Measurements from ENCODE around the gene GALNTL6. TPM values are rescaled to one million over a fixed set of nuclear protein-coding genes. Genes with fewer than 3 reads are reported as not detected.

Gene GALNTL6
- total RNA-seq, 4 donors from 2014 or later: 0.26 to 4.0 (median 1.5) TPM; not detected in 1

DNA sequence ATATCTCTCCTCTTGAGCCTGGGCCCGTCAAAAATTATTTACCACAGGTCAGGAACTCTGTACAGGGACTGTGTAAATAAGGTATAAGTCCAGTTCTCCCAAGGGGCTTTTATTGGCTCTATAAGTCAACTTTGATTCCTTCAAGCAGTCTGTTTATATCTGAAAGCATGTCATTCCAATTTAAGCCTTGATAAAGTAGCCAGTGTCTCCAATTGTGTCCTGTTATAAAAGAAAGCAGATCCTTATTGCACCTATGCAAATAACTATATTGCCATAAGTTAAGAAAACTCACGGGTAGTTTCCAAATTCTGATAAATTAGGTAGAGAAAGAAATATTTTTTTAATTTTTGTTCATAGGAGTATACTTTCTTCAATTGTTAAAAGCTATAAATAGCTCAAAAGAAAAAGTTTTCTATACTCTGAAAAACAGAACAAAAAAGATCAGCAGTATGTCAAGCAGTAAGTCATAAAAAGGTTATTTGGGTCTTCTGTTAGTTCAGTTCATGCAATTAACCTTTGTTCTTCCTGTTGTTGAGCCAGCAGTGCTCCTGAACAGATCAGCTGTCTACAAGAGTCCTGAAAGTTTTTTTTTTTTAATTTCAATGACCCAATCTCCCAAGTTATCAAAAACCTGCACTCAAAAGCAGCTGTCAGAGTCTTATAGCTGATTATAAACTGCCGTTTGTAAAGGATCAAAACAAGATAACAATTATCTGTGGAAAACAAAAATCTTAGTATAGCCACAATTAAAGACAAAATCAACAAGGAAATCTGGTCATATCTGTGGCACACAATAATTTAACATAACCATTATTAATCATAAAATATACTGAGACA, 1177.0 kb downstream of the GALNTL6 start:
- H3K4me3 ChIP-seq: no peak overlapping the region
- no peaks in the 10 kb centered on the region for H3K9me3 ChIP-seq
- no peak overlapping the region for H3K27ac ChIP-seq
- no peaks in the 10 kb centered on the region for H3K36me3 ChIP-seq
- TF ChIP-seq EP300 (IDR thresholded peaks at IDR 0.05) (no peak), POLR2AphosphoS5 (IDR thresholded peaks at IDR 0.05) (no peak), POLR2A (IDR thresholded peaks at IDR 0.05) (no peak)
- TF ChIP-seq, protein P1, sequence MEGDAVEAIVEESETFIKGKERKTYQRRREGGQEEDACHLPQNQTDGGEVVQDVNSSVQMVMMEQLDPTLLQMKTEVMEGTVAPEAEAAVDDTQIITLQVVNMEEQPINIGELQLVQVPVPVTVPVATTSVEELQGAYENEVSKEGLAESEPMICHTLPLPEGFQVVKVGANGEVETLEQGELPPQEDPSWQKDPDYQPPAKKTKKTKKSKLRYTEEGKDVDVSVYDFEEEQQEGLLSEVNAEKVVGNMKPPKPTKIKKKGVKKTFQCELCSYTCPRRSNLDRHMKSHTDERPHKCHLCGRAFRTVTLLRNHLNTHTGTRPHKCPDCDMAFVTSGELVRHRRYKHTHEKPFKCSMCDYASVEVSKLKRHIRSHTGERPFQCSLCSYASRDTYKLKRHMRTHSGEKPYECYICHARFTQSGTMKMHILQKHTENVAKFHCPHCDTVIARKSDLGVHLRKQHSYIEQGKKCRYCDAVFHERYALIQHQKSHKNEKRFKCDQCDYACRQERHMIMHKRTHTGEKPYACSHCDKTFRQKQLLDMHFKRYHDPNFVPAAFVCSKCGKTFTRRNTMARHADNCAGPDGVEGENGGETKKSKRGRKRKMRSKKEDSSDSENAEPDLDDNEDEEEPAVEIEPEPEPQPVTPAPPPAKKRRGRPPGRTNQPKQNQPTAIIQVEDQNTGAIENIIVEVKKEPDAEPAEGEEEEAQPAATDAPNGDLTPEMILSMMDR (IDR thresholded peaks at IDR 0.05): no peak
- DNase-seq (ENCODE audit: low spot score in 2 of 2): no peak
- H3K4me1 ChIP-seq: no peaks in the 10 kb centered on the region
- H3K27me3 ChIP-seq: no peaks in the 10 kb centered on the region
- 72% methylated on average over 3 of the region's 3 CpGs for WGBS

DNA sequence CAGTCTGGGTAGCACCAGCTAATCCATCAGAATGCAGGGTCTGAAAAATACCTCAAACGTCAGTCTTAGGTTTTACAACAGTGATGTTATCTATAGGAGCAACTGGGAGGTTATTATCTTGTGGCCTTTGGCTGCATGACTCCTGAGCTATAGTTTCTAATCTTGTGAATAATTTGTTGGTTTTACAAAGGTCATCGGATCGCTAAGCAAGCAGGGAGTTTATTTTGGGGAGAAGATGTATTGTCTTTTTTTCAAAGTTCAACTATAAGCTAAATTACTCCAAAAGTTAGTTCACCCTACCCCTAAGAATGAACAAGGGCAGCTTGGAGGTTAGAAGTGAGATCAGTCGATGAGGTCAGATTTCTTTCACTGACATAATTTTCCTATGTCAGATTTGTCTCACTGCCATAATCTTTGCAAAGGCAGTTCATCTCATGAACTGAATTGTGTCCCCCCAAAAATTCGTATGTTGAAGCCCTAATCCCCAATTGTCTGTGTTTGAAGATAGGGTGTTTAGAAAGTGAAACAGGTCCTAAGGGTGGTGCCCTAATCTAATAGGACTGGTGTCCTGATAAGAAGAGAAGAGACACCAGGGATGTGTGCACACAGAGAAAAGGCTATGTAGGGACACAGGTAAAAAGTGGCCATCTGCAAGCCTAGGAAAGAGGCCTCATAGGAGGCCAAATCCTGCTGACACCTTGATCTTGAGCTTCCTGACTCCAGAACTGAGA, 1179.6 kb downstream of the GALNTL6 start:
- WGBS: 83% methylated on average over 5 of the region's 5 CpGs
- no peaks in the 10 kb centered on the region for H3K4me1 ChIP-seq
- no peaks in the 10 kb centered on the region for H3K27me3 ChIP-seq
- no peak overlapping the region for H3K4me3 ChIP-seq
- TF ChIP-seq, protein P1 (IDR thresholded peaks at IDR 0.05): no peak
- TF ChIP-seq EP300 (IDR thresholded peaks at IDR 0.05): no peak
- TF ChIP-seq POLR2AphosphoS5 (IDR thresholded peaks at IDR 0.05): no peak
- no peak for TF ChIP-seq POLR2A (IDR thresholded peaks at IDR 0.05)
- no peak overlapping the region for H3K27ac ChIP-seq
- no peaks in the 10 kb centered on the region for H3K36me3 ChIP-seq
- no peaks in the 10 kb centered on the region for H3K9me3 ChIP-seq
- DNase-seq (ENCODE audit: low spot score in 2 of 2): no peak

DNA sequence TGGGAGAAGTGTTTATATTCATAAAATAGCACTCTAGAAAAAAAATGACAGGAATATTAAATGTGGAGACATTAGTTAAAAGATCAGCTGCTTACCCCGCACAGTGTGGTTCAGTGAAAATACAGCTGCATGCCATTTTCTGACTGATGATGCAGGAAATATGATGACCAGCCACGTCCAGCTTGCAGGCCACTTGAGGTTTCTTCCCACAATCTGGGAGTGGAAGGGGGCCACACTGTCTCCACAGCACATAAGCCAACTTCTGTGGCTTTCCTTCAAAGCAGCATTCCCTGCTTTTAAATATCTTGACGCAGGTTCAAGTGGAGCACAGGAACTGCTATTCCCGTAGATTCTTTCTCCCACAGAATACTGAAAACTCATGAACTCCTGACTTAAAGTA, 1182.0 kb downstream of the GALNTL6 start:
- 66% methylated on average over 4 of the region's 4 CpGs for WGBS

DNA sequence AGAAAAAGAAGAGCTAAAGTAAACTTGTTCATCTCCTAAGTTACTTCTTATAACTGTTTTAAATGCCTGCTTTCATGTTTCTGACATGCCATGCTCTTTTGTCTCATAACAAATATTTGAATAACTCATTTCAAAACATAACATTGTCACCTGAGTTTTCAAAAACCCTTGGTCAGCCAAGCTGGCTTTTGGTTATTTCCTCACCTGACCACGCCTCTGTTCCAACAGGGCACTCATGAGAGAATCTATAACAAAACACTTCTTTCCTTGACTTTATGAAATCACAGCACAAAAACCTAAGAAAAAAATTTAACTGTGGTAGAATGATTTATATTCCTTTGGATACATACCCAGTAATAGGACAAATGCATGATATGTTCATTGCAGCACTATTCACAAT, 1182.5 kb downstream of the GALNTL6 start:
- Histone ChIP-seq H3K4me3 (no peak overlapping the region), H3K4me1 (no peaks in the 10 kb centered on the region), H3K27me3 (no peaks in the 10 kb centered on the region), H3K36me3 (no peaks in the 10 kb centered on the region), H3K9me3 (no peaks in the 10 kb centered on the region), H3K27ac (no peak overlapping the region)
- TF ChIP-seq POLR2A (IDR thresholded peaks at IDR 0.05): no peak
- TF ChIP-seq, protein P1 (IDR thresholded peaks at IDR 0.05): no peak
- no peak for TF ChIP-seq POLR2AphosphoS5 (IDR thresholded peaks at IDR 0.05)
- no peak for TF ChIP-seq EP300 (IDR thresholded peaks at IDR 0.05)
- 94% methylated on average over 1 of the region's 1 CpG for WGBS
- no peak for DNase-seq (ENCODE audit: low spot score in 2 of 2)

More for the DNA sequence above, 1182.0 kb downstream of the GALNTL6 start:
- Histone ChIP-seq H3K36me3 (no peaks in the 10 kb centered on the region), H3K4me3 (no peak overlapping the region), H3K4me1 (no peaks in the 10 kb centered on the region), H3K27ac (no peak overlapping the region), H3K27me3 (no peaks in the 10 kb centered on the region), H3K9me3 (no peaks in the 10 kb centered on the region)
- no peak for DNase-seq (ENCODE audit: low spot score in 2 of 2)
- TF ChIP-seq EP300 (IDR thresholded peaks at IDR 0.05): no peak
- TF ChIP-seq, protein P1 (IDR thresholded peaks at IDR 0.05): no peak
- TF ChIP-seq POLR2A (IDR thresholded peaks at IDR 0.05): no peak
- no peak for TF ChIP-seq POLR2AphosphoS5 (IDR thresholded peaks at IDR 0.05)

Data from suprapubic skin (tissue), 4 donors.